BJ (cell line): ENCODE measurements around the gene LTA4H. TPM values are rescaled to one million over a fixed set of nuclear protein-coding genes. Genes with fewer than 3 reads are reported as not detected.

Experiments
- CTCF ChIA-PET: fragments of 350-600 bp; formaldehyde crosslinking; extraction: SDS; loops from one replicate; lab custom pipeline; 2021; ENCODE audit warnings: antibody characterized with exemption, inconsistent platforms; lab: Yijun Ruan, JAX
- POLR2A ChIA-PET: fragments of 300-600 bp; sonication (Branson Sonifier 250); formaldehyde crosslinking; extraction: SDS; loops from one replicate; lab custom pipeline; 2021; ENCODE audit warnings: antibody characterized with exemption; lab: Charles Lee
- DNase-seq: peaks from one replicate; pipeline ENCODE4 v3.0.0-alpha.2; 2011; ENCODE audit warnings: low read depth
- H3K27me3 ChIP-seq: 2 replicates; pipeline ENCODE4 v1.6.0; 2011; ENCODE audit warnings: low read length; ENCODE audit not compliant: control insufficient read depth, insufficient read depth
- H3K36me3 ChIP-seq: 2 replicates; pipeline ENCODE4 v1.5.1; 2011; ENCODE audit warnings: low read length; ENCODE audit not compliant: control insufficient read depth, insufficient read depth
- H3K4me3 ChIP-seq: 2 replicates; pipeline ENCODE4 v1.5.1; 2011; ENCODE audit warnings: low read depth, mild to moderate bottlenecking, control low read depth, low read length
- CTCF ChIP-seq: IDR thresholded peaks from 2 replicates; pipeline ENCODE4 v1.5.1; 2011; ENCODE audit warnings: low read depth, mild to moderate bottlenecking, control low read depth, inconsistent platforms, low read length, moderate library complexity; ENCODE audit not compliant: insufficient read depth
- polyA plus RNA-seq: library from polyadenylated mRNA; depleted of rRNA; stranded (reverse); fragments of >200 nt; gene quantifications from 2 replicates; pipeline ENCODE4 v1.2.3, GENCODE V29; 2011

LTA4H gene
- polyA plus RNA-seq, 1 experiment, result 35.1 TPM

- Histone ChIP-seq H3K36me3 (no peaks in the 10 kb centered on the region), H3K4me3 (no peak overlapping the region), H3K27me3 (no peaks in the 10 kb centered on the region)
- no peak for DNase-seq
- TF ChIP-seq CTCF, result no peak
- POLR2A ChIA-PET, result no interaction called here
- CTCF ChIA-PET, result interaction anchor here (1.3 to 1.4 kb wide), 2 partner anchors 38 to 479 kb away, joined by 5 read pairs; no protein-coding TSS in a partner anchor
Measured at GRCh38 chr12:96036765-96037455, 1.5 kb upstream of the LTA4H start.

- no peak for TF ChIP-seq CTCF
- POLR2A ChIA-PET, result no interaction called here
- no peak for DNase-seq
- Histone ChIP-seq H3K36me3 (no peaks in the 10 kb centered on the region), H3K27me3 (no peaks in the 10 kb centered on the region), H3K4me3 (peak overlapping the region; percentile 68)
- CTCF ChIA-PET, result interaction anchor here (0.6 to 1.5 kb wide), 2 partner anchors 27 to 170 kb away, joined by 3 read pairs; no protein-coding TSS in a partner anchor
Measured at GRCh38 chr12:96034621-96035282, 635 bp downstream of the LTA4H start.

- no peak for TF ChIP-seq CTCF
- POLR2A ChIA-PET, result no interaction called here
- Histone ChIP-seq H3K4me3 (peak overlapping the region; percentile 68), H3K27me3 (no peaks in the 10 kb centered on the region), H3K36me3 (no peaks in the 10 kb centered on the region)
- no peak for DNase-seq
- CTCF ChIA-PET, result no interaction called here
Measured at GRCh38 chr12:96033549-96034389, 1.6 kb downstream of the LTA4H start.

DNA sequence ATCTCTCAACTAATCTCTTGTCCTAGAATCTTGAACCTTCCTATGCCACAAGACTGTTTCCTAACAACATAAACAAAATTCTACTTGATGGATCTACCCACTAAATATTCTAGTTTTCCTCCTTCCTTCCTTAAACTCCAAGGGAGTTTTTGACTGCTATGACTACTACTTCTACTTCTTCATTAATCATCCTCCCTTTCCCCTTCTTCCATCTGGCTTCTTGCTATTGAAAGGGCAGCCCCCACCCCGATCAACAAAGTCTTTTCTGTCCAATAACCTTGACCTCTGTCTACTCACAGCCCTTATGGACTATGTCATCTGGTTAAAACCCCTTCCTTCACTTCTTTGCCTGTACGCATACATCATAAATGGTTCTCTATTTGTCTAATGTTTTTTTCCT lies 5.6 kb downstream of the LTA4H start:
- no peak overlapping the region for H3K4me3 ChIP-seq
- no peaks in the 10 kb centered on the region for H3K27me3 ChIP-seq
- CTCF ChIA-PET, result no interaction called here
- H3K36me3 ChIP-seq, result no peaks in the 10 kb centered on the region; the same call in none of the 2 replicates
- no peak for TF ChIP-seq CTCF
- DNase-seq, result no peak
- POLR2A ChIA-PET, result no interaction called here

- CTCF ChIA-PET, result interaction anchor here (1.3 kb wide), 1 partner anchor 12 kb away, joined by 4 read pairs; no protein-coding TSS in a partner anchor
- POLR2A ChIA-PET, result no interaction called here
Measured at GRCh38 chr12:96028538-96028937, 6.8 kb downstream of the LTA4H start.

More at GRCh38 chr12:96028538-96028937, 6.8 kb downstream of the LTA4H start:
- no peak for TF ChIP-seq CTCF
- no peak overlapping the region for H3K4me3 ChIP-seq
- no peaks in the 10 kb centered on the region; the same call in none of the 2 replicates for H3K36me3 ChIP-seq
- no peak for DNase-seq
- no peaks in the 10 kb centered on the region for H3K27me3 ChIP-seq
